Osteocyte (in vitro differentiated cells): ENCODE measurements around the gene GIGYF1. TPM values are rescaled to one million over a fixed set of nuclear protein-coding genes. Genes with fewer than 3 reads are reported as not detected.

Source experiments
- DNase-seq: peaks from one replicate; pipeline ENCODE4 v3.0.0; 2021; ENCODE audit warnings: mixed read lengths; ENCODE audit not compliant: unreplicated experiment; ENCODE audit errors: extremely low spot score
- H3K27ac Mint-ChIP-seq: one replicate; pipeline ENCODE4 v1.8.0; 2021; ENCODE audit warnings: mild to moderate bottlenecking, mixed read lengths; ENCODE audit not compliant: unreplicated experiment
- H3K27me3 Mint-ChIP-seq: one replicate; pipeline ENCODE4 v1.8.0; 2021; ENCODE audit warnings: mixed read lengths; ENCODE audit not compliant: unreplicated experiment
- H3K36me3 Mint-ChIP-seq: one replicate; pipeline ENCODE4 v1.8.0; 2021; ENCODE audit warnings: mixed read lengths; ENCODE audit not compliant: unreplicated experiment
- H3K4me1 Mint-ChIP-seq: one replicate; pipeline ENCODE4 v1.8.0; 2021; ENCODE audit warnings: mixed read lengths; ENCODE audit not compliant: unreplicated experiment
- H3K4me3 Mint-ChIP-seq: one replicate; pipeline ENCODE4 v1.8.0; 2021; ENCODE audit warnings: mild to moderate bottlenecking, moderate library complexity, mixed read lengths; ENCODE audit not compliant: unreplicated experiment
- H3K9me3 Mint-ChIP-seq: one replicate; pipeline ENCODE4 v1.8.0; 2021; ENCODE audit warnings: mixed read lengths; ENCODE audit not compliant: unreplicated experiment
- CTCF ChIP-seq: fragments of 200-600 bp; sonication (generic); IDR thresholded peaks from 2 replicates; pipeline ENCODE4 v1.5.0; 2021; ENCODE audit warnings: antibody characterized with exemption, mild to moderate bottlenecking, moderate library complexity
- total RNA-seq: library from RNA; stranded (reverse); gene quantifications from 2 replicates; pipeline ENCODE4 v1.2.1, GENCODE V29; 2021

Gene GIGYF1
- total RNA-seq, 1 donor from 2014 or later: 64.6 TPM

- TF ChIP-seq CTCF: no peak
- peaks cover 29% of the 10 kb centered on the region for H3K27me3 Mint-ChIP-seq
- H3K9me3 Mint-ChIP-seq: no peaks in the 10 kb centered on the region
- no peak overlapping the region for H3K27ac Mint-ChIP-seq
- no peaks in the 10 kb centered on the region for H3K36me3 Mint-ChIP-seq
- peaks cover 27% of the 10 kb centered on the region for H3K4me1 Mint-ChIP-seq
- no peak overlapping the region for H3K4me3 Mint-ChIP-seq
- no peak for DNase-seq
These were observed 29.8 kb upstream of the GIGYF1 start for GRCh38 chr7:100723732-100724275.

- Mint-ChIP-seq H3K36me3 (no peaks in the 10 kb centered on the region), H3K4me3 (no peak overlapping the region), H3K27me3 (peaks cover 35% of the 10 kb centered on the region), H3K9me3 (peaks cover 6% of the 10 kb centered on the region), H3K4me1 (peaks cover 27% of the 10 kb centered on the region), H3K27ac (no peak overlapping the region)
- no peak for DNase-seq
- TF ChIP-seq CTCF: no peak
These were observed 28.6 kb upstream of the GIGYF1 start for GRCh38 chr7:100722480-100723212.

- Mint-ChIP-seq H3K4me1 (peaks cover 22% of the 10 kb centered on the region), H3K27me3 (peaks cover 41% of the 10 kb centered on the region), H3K9me3 (peaks cover 6% of the 10 kb centered on the region), H3K36me3 (no peaks in the 10 kb centered on the region), H3K4me3 (no peak overlapping the region), H3K27ac (no peak overlapping the region)
- TF ChIP-seq CTCF: no peak
- DNase-seq: no peak
These were observed 27.4 kb upstream of the GIGYF1 start for GRCh38 chr7:100721505-100721812.

- Mint-ChIP-seq H3K27ac (no peak overlapping the region), H3K36me3 (no peaks in the 10 kb centered on the region), H3K27me3 (peaks cover 41% of the 10 kb centered on the region), H3K4me3 (peak overlapping the region; percentile 14), H3K9me3 (peaks cover 6% of the 10 kb centered on the region), H3K4me1 (peaks cover 19% of the 10 kb centered on the region)
- DNase-seq: no peak
- no peak for TF ChIP-seq CTCF
These were observed 26.8 kb upstream of the GIGYF1 start for GRCh38 chr7:100720671-100721504.

- H3K4me3 Mint-ChIP-seq: peak within 1 kb of the TSS; percentile 14
- TF ChIP-seq CTCF: no peak
- no peak within 1 kb of the TSS for H3K27ac Mint-ChIP-seq
- peaks cover 13% of the 10 kb centered on the region for H3K4me1 Mint-ChIP-seq
- DNase-seq: no peak
- no peaks in the 10 kb centered on the region for H3K36me3 Mint-ChIP-seq
- peaks cover 6% of the 10 kb centered on the region for H3K9me3 Mint-ChIP-seq
- peaks cover 41% of the 10 kb centered on the region for H3K27me3 Mint-ChIP-seq
These were observed 26.2 kb upstream of the GIGYF1 start, which contains the start of gene EPO for GRCh38 chr7:100720279-100720670. Gene EPO, plus strand, starts transcription at chr7:100720468. Its CDS starts 513 bp downstream, at chr7:100720981.
